Measurements from ENCODE around the gene ALOX5AP. TPM values are rescaled to one million over a fixed set of nuclear protein-coding genes. Genes with fewer than 3 reads are reported as not detected.

The ALOX5AP gene
- polyA plus RNA-seq, 1 experiment, result 0.11 TPM

DNA sequence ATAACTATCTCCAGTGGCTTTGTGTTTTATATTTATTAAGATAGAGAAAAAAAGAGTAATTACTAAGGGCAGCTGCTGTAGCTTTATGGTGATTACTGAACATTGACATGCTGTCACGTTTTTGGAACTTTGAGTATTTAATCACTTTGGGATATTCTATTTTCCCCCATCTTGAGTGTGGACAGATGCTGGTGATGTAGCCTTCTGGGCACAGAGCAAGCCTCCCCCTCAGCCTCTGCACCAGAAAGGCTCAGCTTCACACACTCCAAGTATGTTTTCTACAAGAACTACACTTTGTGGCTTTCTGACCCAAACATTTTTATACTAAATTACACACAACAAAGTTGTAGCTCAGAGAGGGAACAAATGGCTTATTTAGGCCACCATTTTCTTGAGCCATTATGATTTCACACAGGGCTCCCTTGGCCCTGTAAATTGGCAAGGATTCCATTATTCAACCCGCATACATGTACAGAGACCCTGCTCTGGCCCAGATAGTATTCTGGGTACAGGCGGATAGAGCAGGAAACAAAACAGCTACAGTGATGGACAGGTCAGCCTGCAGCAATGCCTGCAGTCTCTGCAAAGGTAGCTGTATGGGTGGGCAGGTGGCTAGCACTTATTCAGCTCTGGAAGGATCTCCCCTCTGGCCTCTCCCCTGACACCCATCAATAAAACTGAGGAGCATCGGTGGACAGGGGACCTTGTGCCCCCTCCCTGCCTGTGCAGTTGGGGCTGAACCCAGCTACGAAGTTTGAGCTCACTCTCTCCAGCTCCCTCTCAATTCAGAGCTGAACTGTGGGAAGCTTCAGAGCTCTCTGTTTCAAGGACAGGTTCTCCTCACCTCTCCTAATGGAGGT, 1.3 kb downstream of the ALOX5AP start:
- H3K36me3 ChIP-seq (ENCODE audit: control insufficient read depth, insufficient read depth, low read length), result no peaks in the 10 kb centered on the region
- CTCF ChIA-PET, result no interaction called here
- no peak overlapping the region for H3K4me3 ChIP-seq (ENCODE audit: low read depth, low read length)
- POLR2A ChIA-PET, result no interaction called here
- H3K27me3 ChIP-seq (ENCODE audit: control insufficient read depth, insufficient read depth, low read length), result peaks cover 3% of the 10 kb centered on the region; the same call in 1 of the 2 replicates
- TF ChIP-seq, protein P1, sequence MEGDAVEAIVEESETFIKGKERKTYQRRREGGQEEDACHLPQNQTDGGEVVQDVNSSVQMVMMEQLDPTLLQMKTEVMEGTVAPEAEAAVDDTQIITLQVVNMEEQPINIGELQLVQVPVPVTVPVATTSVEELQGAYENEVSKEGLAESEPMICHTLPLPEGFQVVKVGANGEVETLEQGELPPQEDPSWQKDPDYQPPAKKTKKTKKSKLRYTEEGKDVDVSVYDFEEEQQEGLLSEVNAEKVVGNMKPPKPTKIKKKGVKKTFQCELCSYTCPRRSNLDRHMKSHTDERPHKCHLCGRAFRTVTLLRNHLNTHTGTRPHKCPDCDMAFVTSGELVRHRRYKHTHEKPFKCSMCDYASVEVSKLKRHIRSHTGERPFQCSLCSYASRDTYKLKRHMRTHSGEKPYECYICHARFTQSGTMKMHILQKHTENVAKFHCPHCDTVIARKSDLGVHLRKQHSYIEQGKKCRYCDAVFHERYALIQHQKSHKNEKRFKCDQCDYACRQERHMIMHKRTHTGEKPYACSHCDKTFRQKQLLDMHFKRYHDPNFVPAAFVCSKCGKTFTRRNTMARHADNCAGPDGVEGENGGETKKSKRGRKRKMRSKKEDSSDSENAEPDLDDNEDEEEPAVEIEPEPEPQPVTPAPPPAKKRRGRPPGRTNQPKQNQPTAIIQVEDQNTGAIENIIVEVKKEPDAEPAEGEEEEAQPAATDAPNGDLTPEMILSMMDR (IDR thresholded peaks at IDR 0.05; ENCODE audit: insufficient read depth, low read depth, low read length), result no peak
- DNase-seq (ENCODE audit: low read depth), result no peak

DNA sequence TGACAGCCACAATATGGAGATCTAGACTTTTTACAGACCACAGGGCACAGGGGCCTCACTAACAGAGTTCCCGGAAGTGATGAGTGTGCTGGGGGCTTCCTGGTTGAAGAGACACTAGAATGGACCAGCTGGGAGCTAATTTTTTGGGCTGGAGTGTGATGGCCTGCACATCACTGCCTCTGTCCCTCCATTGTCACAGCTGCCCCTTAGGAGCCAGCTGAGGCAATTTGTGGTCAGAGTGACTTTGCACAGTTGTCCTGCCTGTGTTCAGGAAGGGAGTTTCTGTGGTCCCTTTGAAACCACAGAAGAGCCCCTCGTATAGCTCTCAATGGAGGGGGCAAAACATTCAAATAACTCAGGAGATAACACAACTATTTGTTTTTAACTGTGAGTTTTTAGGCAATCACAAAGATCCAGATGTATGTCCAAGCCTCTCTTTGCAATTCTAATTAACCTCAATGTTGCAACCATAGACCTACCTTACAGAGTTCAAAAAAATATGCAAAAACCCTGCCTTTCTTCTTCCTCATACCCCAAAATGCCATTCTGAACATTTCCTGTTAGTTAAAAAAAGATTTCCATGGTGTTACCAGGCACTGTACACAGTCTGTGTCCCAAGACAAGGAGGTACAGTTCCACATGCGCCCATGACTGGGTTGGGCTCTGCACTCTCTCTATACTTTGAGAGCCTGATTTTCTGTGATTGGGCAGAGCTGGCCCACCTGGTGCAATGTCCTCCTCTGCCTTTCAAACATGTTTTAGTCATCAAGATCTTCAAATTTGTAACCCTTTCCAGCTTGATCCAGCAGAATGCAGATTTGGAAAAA, 2.4 kb downstream of the ALOX5AP start:
- CTCF ChIA-PET, result interaction anchor here (1.0 kb wide), 1 partner anchor 88 kb away, joined by 3 read pairs; no protein-coding TSS in a partner anchor
- peaks cover 3% of the 10 kb centered on the region; the same call in 1 of the 2 replicates for H3K27me3 ChIP-seq (ENCODE audit: control insufficient read depth, insufficient read depth, low read length)
- no peak overlapping the region for H3K4me3 ChIP-seq (ENCODE audit: low read depth, low read length)
- POLR2A ChIA-PET, result no interaction called here
- no peaks in the 10 kb centered on the region for H3K36me3 ChIP-seq (ENCODE audit: control insufficient read depth, insufficient read depth, low read length)
- DNase-seq (ENCODE audit: low read depth), result no peak
- TF ChIP-seq, protein P1 (IDR thresholded peaks at IDR 0.05; ENCODE audit: insufficient read depth, low read depth, low read length), result no peak

DNA sequence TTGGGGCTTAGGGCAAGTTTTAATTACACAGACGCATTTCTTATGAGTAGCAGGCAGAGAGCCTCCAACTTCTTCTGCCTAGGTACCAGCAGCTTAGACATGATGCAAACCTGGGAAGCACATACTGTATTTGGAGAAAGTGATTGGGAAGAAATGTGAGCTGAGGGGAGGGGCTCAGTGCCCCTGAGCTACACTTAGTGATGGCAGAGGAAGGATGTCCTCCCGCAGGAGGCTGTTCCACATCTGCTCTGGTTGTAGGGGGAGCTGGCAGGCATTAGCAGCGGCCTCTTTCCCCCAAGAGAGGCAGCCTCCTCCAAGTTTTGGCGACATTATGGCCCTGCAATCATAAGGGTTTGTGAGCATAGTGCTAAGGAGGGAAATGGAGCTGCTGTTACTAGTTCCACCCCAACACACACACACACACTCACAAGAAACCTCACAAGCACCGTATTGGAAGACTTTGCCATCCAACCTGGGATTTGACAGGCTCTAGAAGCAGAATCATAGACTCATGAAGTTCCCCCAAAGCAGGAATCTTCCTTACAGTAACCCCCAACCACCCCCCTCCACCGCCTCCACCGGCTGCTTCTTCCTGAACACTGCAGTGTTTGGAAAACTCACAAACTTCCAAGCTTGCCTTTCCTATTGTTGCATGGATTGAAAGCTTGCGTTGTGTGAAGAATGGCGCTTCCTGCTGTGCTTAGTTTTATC, 3.3 kb downstream of the ALOX5AP start:
- H3K36me3 ChIP-seq (ENCODE audit: control insufficient read depth, insufficient read depth, low read length), result no peaks in the 10 kb centered on the region
- TF ChIP-seq, protein P1 (IDR thresholded peaks at IDR 0.05; ENCODE audit: insufficient read depth, low read depth, low read length), result no peak
- POLR2A ChIA-PET, result no interaction called here
- CTCF ChIA-PET, result interaction anchor here (0.5 to 1.6 kb wide), 3 partner anchors 20 to 93 kb away, joined by 3 read pairs; no protein-coding TSS in a partner anchor
- no peak for DNase-seq (ENCODE audit: low read depth)
- H3K27me3 ChIP-seq (ENCODE audit: control insufficient read depth, insufficient read depth, low read length), result peaks cover 3% of the 10 kb centered on the region; the same call in 1 of the 2 replicates
- H3K4me3 ChIP-seq (ENCODE audit: low read depth, low read length), result no peak overlapping the region

DNA sequence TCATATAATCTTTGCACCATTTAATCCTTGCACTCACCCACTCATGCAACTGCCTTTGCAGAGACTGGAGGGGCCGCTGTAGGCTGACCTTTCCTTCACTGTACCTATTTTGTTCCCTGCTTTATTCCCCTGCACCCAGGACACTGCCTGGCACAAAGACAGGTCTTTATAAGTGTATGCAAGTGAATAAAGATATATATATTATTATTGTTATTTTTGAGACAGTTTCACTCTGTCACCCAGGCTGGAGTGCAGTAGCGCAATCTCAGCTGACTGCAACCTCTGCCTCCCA, 3.8 kb downstream of the ALOX5AP start:
- no peaks in the 10 kb centered on the region for H3K36me3 ChIP-seq (ENCODE audit: control insufficient read depth, insufficient read depth, low read length)
- peaks cover 3% of the 10 kb centered on the region; the same call in 1 of the 2 replicates for H3K27me3 ChIP-seq (ENCODE audit: control insufficient read depth, insufficient read depth, low read length)
- TF ChIP-seq, protein P1 (IDR thresholded peaks at IDR 0.05; ENCODE audit: insufficient read depth, low read depth, low read length), result no peak
- ChIA-PET POLR2A (no interaction called here), CTCF (interaction anchor here (0.5 to 1.6 kb wide), 4 partner anchors 20 to 246 kb away, joined by 3 to 4 read pairs (median 3); no protein-coding TSS in a partner anchor)
- DNase-seq (ENCODE audit: low read depth), result no peak
- no peak overlapping the region for H3K4me3 ChIP-seq (ENCODE audit: low read depth, low read length)
